ENCODE measurements around the gene HRCT1.
"Not testable (repeated sequence)": the region's sequence is repeated elsewhere in the genome, so short reads cannot be mapped to it uniquely, and the experiment has no call there.

Gene HRCT1

DNA sequence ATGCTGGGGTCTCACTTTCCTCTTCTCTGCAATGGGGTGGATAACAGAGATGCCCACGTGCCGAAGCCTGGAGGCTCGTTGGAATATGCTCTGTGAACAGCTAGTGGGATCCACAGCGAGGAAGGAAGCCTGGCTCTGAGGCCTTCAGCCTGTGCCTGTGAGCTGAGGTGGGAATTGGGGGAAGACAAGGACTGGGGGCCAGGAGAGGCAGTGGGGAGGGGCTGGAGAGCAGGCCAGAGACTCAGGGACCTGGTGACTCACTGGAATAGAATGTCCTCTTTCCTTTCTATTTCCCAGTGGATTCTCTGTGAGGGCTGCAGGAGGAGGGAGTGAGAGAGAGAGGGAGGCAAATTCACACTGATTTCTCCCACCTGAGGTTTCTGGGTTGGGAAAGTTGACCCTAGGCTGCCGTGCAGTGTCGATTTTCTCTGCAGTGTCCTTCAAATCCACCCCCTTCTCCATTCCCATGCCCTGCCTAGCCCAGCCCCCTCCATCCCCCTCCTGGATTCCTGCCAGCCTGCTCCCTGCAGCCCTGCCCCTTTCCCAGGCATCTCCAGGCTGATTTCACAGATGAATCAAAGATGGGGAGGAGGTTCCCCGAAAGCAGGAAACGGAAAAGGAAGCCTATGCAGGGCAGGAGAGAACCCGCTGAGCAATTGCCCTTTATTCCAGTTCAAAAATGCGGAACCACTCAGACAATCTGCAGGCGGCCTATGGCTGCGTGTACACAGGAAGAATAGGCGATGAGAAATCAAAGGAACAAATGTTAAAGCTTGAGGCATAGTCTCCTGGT is 1.9 kb downstream of the HRCT1 start:
- Histone ChIP-seq H3K9me3 (ENCODE audit: control insufficient read depth in 2 of 2, low read length in 2 of 2) (no peaks in the 10 kb centered on the region), H3K27me3 (ENCODE audit: control insufficient read depth in 2 of 2, insufficient read depth in 2 of 2, low read length in 2 of 2) (no peaks in the 10 kb centered on the region), H3K36me3 (ENCODE audit: control insufficient read depth in 2 of 2, insufficient read depth in 2 of 2, low read length in 2 of 2) (no peaks in the 10 kb centered on the region), H3K27ac (ENCODE audit: low read depth in 2 of 2, low read length in 2 of 2) (peak overlapping the region; percentile 97), H3K9ac (ENCODE audit: low read depth in 1 of 2, low read length in 2 of 2) (peak overlapping the region; percentile 69 to 84), H3K4me1 (ENCODE audit: control insufficient read depth in 2 of 2, insufficient read depth in 2 of 2, low read length in 2 of 2) (peaks cover 78 to 88% of the 10 kb centered on the region in 2 donors), H3K4me3 (ENCODE audit: low read length in 2 of 2) (peak overlapping the region; percentile 48 to 68)

DNA sequence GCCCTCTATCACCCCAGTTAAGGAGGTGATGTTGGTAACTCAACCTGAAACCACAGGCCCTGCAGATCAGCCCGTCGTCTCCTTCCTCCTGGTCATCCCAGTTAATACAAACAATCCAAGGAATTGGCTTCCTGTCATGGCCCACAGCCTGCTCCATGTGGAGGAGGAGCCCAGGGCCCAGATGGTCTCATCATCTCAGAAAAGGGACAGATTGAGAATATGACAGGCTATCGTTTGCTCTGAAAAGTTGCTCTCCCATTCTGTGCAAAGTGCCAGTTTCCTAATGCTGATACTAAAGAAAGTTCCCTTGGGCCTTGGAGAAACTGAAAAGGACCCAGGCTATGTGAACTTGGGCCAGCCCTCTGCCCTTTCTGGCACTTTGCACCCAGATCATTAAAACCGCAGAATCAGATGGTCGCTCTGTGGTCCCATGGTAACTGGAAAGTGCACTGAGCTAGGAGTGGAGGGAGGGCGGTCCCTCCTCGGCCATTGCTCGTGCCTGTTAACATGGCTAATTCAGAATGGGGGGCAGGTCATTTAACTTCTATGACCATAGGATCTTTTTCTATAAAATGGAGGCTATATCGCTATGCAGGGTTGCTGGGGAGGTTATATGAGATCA is 2.6 kb downstream of the HRCT1 start:
- Histone ChIP-seq H3K36me3 (ENCODE audit: control insufficient read depth in 2 of 2, insufficient read depth in 2 of 2, low read length in 2 of 2) (no peaks in the 10 kb centered on the region), H3K4me3 (ENCODE audit: low read length in 2 of 2) (peak overlapping the region in 1 of 2 donors; percentile 68), H3K9me3 (ENCODE audit: control insufficient read depth in 2 of 2, low read length in 2 of 2) (no peaks in the 10 kb centered on the region), H3K4me1 (ENCODE audit: control insufficient read depth in 2 of 2, insufficient read depth in 2 of 2, low read length in 2 of 2) (peaks cover 73 to 81% of the 10 kb centered on the region in 2 donors), H3K27ac (ENCODE audit: low read depth in 2 of 2, low read length in 2 of 2) (peak overlapping the region; percentile 97), H3K27me3 (ENCODE audit: control insufficient read depth in 2 of 2, insufficient read depth in 2 of 2, low read length in 2 of 2) (no peaks in the 10 kb centered on the region), H3K9ac (ENCODE audit: low read depth in 1 of 2, low read length in 2 of 2) (peak overlapping the region; percentile 62 to 63)

DNA sequence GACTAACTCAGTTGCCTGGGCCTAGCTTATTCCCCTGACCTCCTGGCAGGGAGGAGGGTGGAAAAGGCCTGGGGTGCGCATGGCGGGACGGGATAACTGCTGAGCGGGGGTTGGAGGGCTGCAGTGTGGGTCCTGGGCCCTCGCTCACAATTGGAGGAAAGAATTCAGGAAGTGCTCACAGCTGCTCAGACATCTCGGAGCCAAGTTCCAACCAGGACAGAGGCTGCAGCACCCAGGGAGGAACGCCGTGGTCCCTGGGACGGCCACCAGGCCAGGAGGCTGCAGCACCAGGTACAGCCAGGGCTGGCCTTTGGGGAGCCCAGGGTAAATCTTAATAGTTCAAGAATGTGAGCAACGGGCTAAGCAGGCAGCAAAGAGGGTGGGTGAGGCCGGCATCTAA is 3.3 kb downstream of the HRCT1 start, which contains the start of gene SPAAR:
Gene SPAAR, plus strand, starts transcription at position 217 of the 400 bp plus-strand sequence. CDS start 974 bp downstream, outside the sequence.
- H3K27me3 ChIP-seq (ENCODE audit: control insufficient read depth in 2 of 2, insufficient read depth in 2 of 2, low read length in 2 of 2) = no peaks in the 10 kb centered on the region
- H3K9me3 ChIP-seq (ENCODE audit: control insufficient read depth in 2 of 2, low read length in 2 of 2) = no peaks in the 10 kb centered on the region
- H3K36me3 ChIP-seq (ENCODE audit: control insufficient read depth in 2 of 2, insufficient read depth in 2 of 2, low read length in 2 of 2) = no peaks in the 10 kb centered on the region
- peak within 1 kb of the TSS; percentile 26 to 68 for H3K4me3 ChIP-seq (ENCODE audit: low read length in 2 of 2)
- peak within 1 kb of the TSS; percentile 97 for H3K27ac ChIP-seq (ENCODE audit: low read depth in 2 of 2, low read length in 2 of 2)
- H3K9ac ChIP-seq (ENCODE audit: low read depth in 1 of 2, low read length in 2 of 2) = peak within 1 kb of the TSS; percentile 63 to 66
- peaks cover 73 to 77% of the 10 kb centered on the region in 2 donors for H3K4me1 ChIP-seq (ENCODE audit: control insufficient read depth in 2 of 2, insufficient read depth in 2 of 2, low read length in 2 of 2)

DNA sequence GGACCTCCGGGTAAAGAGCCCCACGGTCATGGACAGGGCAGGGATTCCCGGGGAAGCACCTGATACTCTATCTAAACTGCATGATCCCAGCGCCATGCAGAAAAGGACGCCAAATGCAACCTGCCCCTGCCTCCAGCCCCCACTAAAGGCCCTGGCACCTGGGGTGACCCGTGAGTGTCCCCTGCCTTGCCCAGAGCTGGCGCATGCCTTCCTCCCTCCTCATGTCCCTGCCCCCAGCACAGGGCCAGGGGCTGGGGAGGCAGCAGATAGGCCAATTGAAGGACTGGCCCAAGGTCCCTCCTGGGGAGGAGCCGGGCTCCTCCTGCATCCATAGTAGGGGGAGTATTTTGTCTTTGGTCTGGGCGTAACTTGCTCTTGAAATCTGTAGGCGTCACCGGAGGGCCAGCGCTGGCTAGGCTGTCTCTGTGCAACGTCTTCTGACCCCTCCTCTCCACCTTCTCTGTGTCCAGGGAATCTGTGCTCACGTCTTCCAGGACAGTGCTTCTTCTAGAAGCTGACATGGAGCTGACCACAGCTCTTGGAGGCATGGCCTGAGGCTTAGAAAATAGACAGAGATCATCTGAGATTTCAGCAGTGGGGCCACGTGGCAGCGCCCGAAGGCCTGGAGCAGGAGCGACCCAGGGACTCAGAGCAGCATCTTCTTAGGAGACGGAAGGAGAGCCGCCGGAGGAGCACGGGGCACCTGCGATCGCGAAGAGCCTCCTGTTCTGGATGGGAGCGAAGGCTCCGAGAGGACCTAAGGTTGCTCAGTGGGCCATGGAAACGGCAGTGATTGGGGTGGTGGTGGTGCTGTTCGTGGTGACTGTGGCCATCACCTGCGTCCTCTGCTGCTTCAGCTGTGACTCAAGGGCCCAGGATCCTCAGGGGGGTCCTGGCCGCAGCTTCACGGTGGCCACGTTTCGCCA is 3.9 kb downstream of the HRCT1 start:
- peak overlapping the region in 1 of 2 donors; percentile 26 for H3K4me3 ChIP-seq (ENCODE audit: low read length in 2 of 2)
- no peaks in the 10 kb centered on the region for H3K9me3 ChIP-seq (ENCODE audit: control insufficient read depth in 2 of 2, low read length in 2 of 2)
- H3K4me1 ChIP-seq (ENCODE audit: control insufficient read depth in 2 of 2, insufficient read depth in 2 of 2, low read length in 2 of 2) = peaks cover 67 to 77% of the 10 kb centered on the region in 2 donors
- peak overlapping the region; percentile 97 for H3K27ac ChIP-seq (ENCODE audit: low read depth in 2 of 2, low read length in 2 of 2)
- no peaks in the 10 kb centered on the region for H3K36me3 ChIP-seq (ENCODE audit: control insufficient read depth in 2 of 2, insufficient read depth in 2 of 2, low read length in 2 of 2)
- peak overlapping the region; percentile 66 to 70 for H3K9ac ChIP-seq (ENCODE audit: low read depth in 1 of 2, low read length in 2 of 2)
- no peaks in the 10 kb centered on the region for H3K27me3 ChIP-seq (ENCODE audit: control insufficient read depth in 2 of 2, insufficient read depth in 2 of 2, low read length in 2 of 2)

DNA sequence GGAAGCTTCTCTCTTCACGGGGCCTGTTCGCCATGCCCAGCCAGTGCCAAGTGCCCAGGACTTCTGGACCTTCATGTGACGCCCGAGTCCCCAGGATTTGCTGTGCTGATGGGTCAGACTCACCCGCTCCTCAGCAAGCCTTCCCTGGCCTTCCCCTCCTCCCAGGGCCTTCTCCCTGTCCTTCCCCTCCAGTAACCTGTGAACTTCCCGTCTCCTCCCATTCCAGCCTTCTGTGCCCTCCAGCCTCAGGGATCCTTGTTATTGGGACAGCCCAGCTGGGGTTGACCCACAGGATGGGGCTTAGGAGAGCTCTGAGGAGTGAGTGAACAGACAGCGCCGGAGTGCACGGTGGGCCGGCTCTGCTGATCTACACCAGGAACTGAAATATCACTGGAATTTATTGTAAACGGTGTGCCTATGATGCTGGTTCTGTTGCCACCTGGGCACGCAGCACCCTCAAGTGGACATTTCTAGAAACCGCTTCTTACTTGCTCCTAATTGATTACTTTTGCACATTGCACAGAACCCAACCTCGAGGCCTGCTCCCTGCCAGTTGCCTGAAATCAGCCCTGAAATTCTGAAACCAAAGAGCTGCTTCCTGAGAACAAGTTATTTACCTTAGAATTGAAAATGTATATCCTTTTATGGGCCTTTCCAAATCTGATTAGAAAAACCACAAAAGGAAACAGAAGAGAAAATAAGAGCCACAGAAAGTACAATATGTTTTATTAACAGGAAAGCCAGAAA is 4.8 kb downstream of the HRCT1 start:
- Histone ChIP-seq H3K36me3 (ENCODE audit: control insufficient read depth in 2 of 2, insufficient read depth in 2 of 2, low read length in 2 of 2) (no peaks in the 10 kb centered on the region), H3K4me1 (ENCODE audit: control insufficient read depth in 2 of 2, insufficient read depth in 2 of 2, low read length in 2 of 2) (peaks cover 67 to 77% of the 10 kb centered on the region in 2 donors), H3K9me3 (ENCODE audit: control insufficient read depth in 2 of 2, low read length in 2 of 2) (no peaks in the 10 kb centered on the region), H3K27me3 (ENCODE audit: control insufficient read depth in 2 of 2, insufficient read depth in 2 of 2, low read length in 2 of 2) (no peaks in the 10 kb centered on the region), H3K4me3 (ENCODE audit: low read length in 2 of 2) (peak overlapping the region; percentile 20 to 26), H3K27ac (ENCODE audit: low read depth in 2 of 2, low read length in 2 of 2) (peak overlapping the region; percentile 78 to 97), H3K9ac (ENCODE audit: low read depth in 1 of 2, low read length in 2 of 2) (peak overlapping the region; percentile 66 to 70)

DNA sequence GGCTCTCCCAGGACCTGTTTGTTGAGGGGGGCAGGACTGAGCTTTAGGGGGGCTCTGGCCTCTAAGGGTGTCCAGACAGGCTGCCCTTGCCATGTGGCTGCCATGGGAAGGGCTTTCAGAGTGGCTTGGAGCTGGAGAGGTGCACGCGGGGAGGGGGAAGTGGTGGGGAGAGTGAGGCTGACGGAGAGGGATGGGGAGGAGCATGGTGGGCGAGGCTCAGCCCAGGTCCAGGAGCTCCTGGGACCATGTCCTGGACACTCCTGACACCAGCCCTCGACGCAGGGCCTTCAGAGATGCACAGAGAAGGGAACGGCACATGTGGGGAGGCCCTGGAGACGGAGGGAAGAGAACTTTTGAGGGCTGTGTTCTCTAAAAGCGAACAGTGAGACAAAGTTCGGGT is 5.7 kb downstream of the HRCT1 start:
- H3K9me3 ChIP-seq (ENCODE audit: control insufficient read depth in 2 of 2, low read length in 2 of 2) = no peaks in the 10 kb centered on the region
- peaks cover 65 to 75% of the 10 kb centered on the region in 2 donors for H3K4me1 ChIP-seq (ENCODE audit: control insufficient read depth in 2 of 2, insufficient read depth in 2 of 2, low read length in 2 of 2)
- H3K27me3 ChIP-seq (ENCODE audit: control insufficient read depth in 2 of 2, insufficient read depth in 2 of 2, low read length in 2 of 2) = no peaks in the 10 kb centered on the region
- H3K36me3 ChIP-seq (ENCODE audit: control insufficient read depth in 2 of 2, insufficient read depth in 2 of 2, low read length in 2 of 2) = no peaks in the 10 kb centered on the region
- H3K27ac ChIP-seq (ENCODE audit: low read depth in 2 of 2, low read length in 2 of 2) = no peak overlapping the region
- no peak overlapping the region for H3K4me3 ChIP-seq (ENCODE audit: low read length in 2 of 2)
- H3K9ac ChIP-seq (ENCODE audit: low read depth in 1 of 2, low read length in 2 of 2) = peak overlapping the region in 1 of 2 donors; percentile 47

DNA sequence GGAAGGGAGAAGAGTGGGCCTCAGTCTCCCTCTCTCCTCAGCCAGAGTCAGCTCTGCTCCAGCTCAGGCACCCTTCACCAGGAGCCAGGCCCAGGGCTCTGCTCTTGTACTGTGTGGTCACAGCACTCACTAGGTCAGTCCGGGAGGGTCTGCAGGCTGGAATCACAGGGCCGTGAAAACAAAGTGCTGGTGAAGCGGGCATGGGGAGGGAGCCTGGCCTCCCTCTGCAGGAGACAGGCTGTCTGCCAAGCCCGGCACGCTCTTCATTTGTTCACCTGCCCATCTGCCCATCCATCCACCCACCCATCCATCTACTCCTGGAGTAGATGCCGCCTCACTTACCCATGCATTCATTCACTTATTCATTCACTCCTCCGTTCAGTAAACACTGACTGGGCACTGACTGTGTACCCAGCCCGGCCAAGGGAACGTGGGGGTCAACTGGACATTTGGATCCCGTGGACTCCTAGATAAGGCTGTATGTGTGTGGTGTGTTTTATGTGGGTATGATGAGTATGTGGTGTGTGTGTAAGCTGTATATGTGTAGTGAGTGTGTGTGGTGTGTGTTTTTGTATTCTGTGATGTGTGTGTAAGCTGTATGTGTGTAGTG is 6.9 kb downstream of the HRCT1 start:
- no peaks in the 10 kb centered on the region for H3K36me3 ChIP-seq (ENCODE audit: control insufficient read depth in 2 of 2, insufficient read depth in 2 of 2, low read length in 2 of 2)
- H3K9me3 ChIP-seq (ENCODE audit: control insufficient read depth in 2 of 2, low read length in 2 of 2) = no peaks in the 10 kb centered on the region
- H3K9ac ChIP-seq (ENCODE audit: low read depth in 1 of 2, low read length in 2 of 2) = no peak overlapping the region
- peaks cover 62 to 73% of the 10 kb centered on the region in 2 donors for H3K4me1 ChIP-seq (ENCODE audit: control insufficient read depth in 2 of 2, insufficient read depth in 2 of 2, low read length in 2 of 2)
- no peak overlapping the region for H3K4me3 ChIP-seq (ENCODE audit: low read length in 2 of 2)
- H3K27ac ChIP-seq (ENCODE audit: low read depth in 2 of 2, low read length in 2 of 2) = peak overlapping the region; percentile 23 to 57
- no peaks in the 10 kb centered on the region for H3K27me3 ChIP-seq (ENCODE audit: control insufficient read depth in 2 of 2, insufficient read depth in 2 of 2, low read length in 2 of 2)

DNA sequence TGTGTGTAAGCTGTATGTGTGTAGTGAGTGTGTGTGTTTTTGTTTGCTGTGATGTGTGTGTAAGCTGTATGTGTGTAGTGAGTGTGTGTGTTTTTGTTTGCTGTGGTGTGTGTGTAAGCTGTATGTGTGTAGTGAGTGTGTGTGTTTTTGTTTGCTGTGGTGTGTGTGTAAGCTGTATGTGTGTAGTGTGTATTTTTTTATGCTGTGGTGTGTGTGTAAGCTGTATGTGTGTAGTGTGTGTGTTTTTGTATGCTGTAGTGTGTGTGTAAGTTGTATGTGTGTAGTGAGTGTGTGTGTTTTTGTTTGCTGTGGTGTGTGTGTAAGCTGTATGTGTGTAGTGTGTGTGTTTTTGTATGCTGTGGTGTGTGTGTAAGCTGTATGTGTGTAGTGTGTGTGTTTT is 7.4 kb downstream of the HRCT1 start:
- Histone ChIP-seq H3K27ac (ENCODE audit: low read depth in 2 of 2, low read length in 2 of 2) (peak overlapping the region; percentile 57 to 59), H3K4me1 (ENCODE audit: control insufficient read depth in 2 of 2, insufficient read depth in 2 of 2, low read length in 2 of 2) (peaks cover 58 to 72% of the 10 kb centered on the region in 2 donors)
- not testable (repeated sequence) for H3K36me3 ChIP-seq (ENCODE audit: control insufficient read depth in 2 of 2, insufficient read depth in 2 of 2, low read length in 2 of 2); H3K9ac ChIP-seq (ENCODE audit: low read depth in 1 of 2, low read length in 2 of 2); H3K9me3 ChIP-seq (ENCODE audit: control insufficient read depth in 2 of 2, low read length in 2 of 2); H3K4me3 ChIP-seq (ENCODE audit: low read length in 2 of 2); H3K27me3 ChIP-seq (ENCODE audit: control insufficient read depth in 2 of 2, insufficient read depth in 2 of 2, low read length in 2 of 2)

DNA sequence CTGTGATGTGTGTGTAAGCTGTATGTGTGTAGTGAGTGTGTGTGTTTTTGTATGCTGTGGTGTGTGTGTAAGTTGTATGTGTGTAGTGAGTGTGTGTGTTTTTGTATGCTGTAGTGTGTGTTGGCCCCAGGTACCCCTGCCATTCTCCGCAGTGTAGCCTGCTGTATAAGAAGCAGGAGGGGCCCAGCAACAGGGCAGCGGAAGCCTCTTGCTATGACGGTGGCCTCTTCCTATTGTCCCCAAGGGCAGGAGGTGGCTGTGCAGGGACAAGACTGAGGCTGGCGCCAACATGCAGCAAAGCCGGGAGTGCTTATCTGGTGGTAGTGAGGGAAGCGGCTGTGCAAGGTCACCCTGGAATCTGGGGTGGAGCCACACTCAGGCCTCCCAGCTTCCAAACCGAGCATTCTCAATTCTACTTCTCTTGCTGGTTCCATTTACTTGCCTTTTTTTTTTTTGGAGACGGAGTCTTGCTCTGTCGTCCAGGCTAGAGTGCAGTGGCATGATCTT is 8.4 kb downstream of the HRCT1 start:
- Histone ChIP-seq H3K9ac (ENCODE audit: low read depth in 1 of 2, low read length in 2 of 2) (peak overlapping the region in 1 of 2 donors; percentile 45), H3K27ac (ENCODE audit: low read depth in 2 of 2, low read length in 2 of 2) (peak overlapping the region; percentile 91 to 94), H3K9me3 (ENCODE audit: control insufficient read depth in 2 of 2, low read length in 2 of 2) (no peaks in the 10 kb centered on the region), H3K36me3 (ENCODE audit: control insufficient read depth in 2 of 2, insufficient read depth in 2 of 2, low read length in 2 of 2) (no peaks in the 10 kb centered on the region), H3K27me3 (ENCODE audit: control insufficient read depth in 2 of 2, insufficient read depth in 2 of 2, low read length in 2 of 2) (no peaks in the 10 kb centered on the region), H3K4me3 (ENCODE audit: low read length in 2 of 2) (peak overlapping the region in 1 of 2 donors; percentile 19), H3K4me1 (ENCODE audit: control insufficient read depth in 2 of 2, insufficient read depth in 2 of 2, low read length in 2 of 2) (peaks cover 57 to 72% of the 10 kb centered on the region in 2 donors)

Data from mucosa of rectum (tissue), 2 donors.